Adrenal gland (tissue), 5 donors: ENCODE data around the gene PI16.
"Not testable (repeated sequence)": the region's sequence is repeated elsewhere in the genome, so short reads cannot be mapped to it uniquely, and the experiment has no call there.

ENCODE experiments used
- CTCF ChIP-seq, 6 experiments: fragments of 450-650 bp in 4 of 6; fragments of 200-600 bp in 2 of 6; sonication (generic) in 1 of 6; IDR thresholded peaks; 1 replicate in 5 of 6; 2 replicates in 1 of 6; pipeline versions ENCODE4 v1.5.1 to v1.8.0; 2016 to 2021; ENCODE audit warnings: antibody characterized with exemption in 6 of 6, mild to moderate bottlenecking in 2 of 6, moderate library complexity in 1 of 6
- POLR2A ChIP-seq, 2 donors: fragments of 450-650 bp; IDR thresholded peaks; one replicate each; pipeline ENCODE4 v1.6.1; 2017; ENCODE audit warnings: antibody characterized with exemption in 2 of 2, mild to moderate bottlenecking in 2 of 2, moderate library complexity in 1 of 2
- donor health status: DM: no; HTN: no; CAD: no.

GRCh38 chr6:36949076-36949475, 5.5 kb upstream of the PI16 start:
- TF ChIP-seq CTCF, POLR2A (IDR thresholded peaks at IDR 0.05): not testable (repeated sequence)
